GM12878 (cell line): ENCODE results near the gene TRIP4.

Experiments
- BCL3 ChIP-seq: IDR thresholded peaks from 2 replicates; pipeline ENCODE4 v1.6.1; 2011; ENCODE audit warnings: borderline replicate concordance, low read depth, mild to moderate bottlenecking, moderate library complexity, low read length; ENCODE audit not compliant: insufficient read depth, poor library complexity, severe bottlenecking
- CREB1 ChIP-seq: IDR thresholded peaks from 2 replicates; pipeline ENCODE4 v1.6.1; 2012; ENCODE audit warnings: low read depth, mild to moderate bottlenecking, inconsistent platforms
- CTCF ChIP-seq, 3 experiments: IDR thresholded peaks in 2 of 3; conservative IDR thresholded peaks in 1 of 3; 2 replicates each; pipeline ENCODE4 v1.5.1; 2011; ENCODE audit warnings: low read depth in 3 of 3, low read length in 3 of 3, mild to moderate bottlenecking in 3 of 3, control low read depth in 2 of 3, moderate library complexity in 2 of 3, inconsistent platforms in 1 of 3, mixed read lengths in 1 of 3; ENCODE audit not compliant: control insufficient read depth in 2 of 3, insufficient read depth in 1 of 3; ENCODE audit errors: extremely low read depth in 1 of 3
- HSF1 ChIP-seq: fragments of 150-350 bp; IDR thresholded peaks from 2 replicates; pipeline ENCODE4 v1.6.1; 2014; ENCODE audit warnings: mild to moderate bottlenecking, low read depth, low read length
- JUND ChIP-seq: IDR thresholded peaks from 2 replicates; pipeline ENCODE4 v1.6.1; 2012; ENCODE audit warnings: low read depth, mild to moderate bottlenecking, low read length, improper control_type of control experiment, moderate library complexity
- POLR2A ChIP-seq: IDR thresholded peaks from 2 replicates; pipeline ENCODE4 v1.6.1; 2011; ENCODE audit warnings: low read depth, mild to moderate bottlenecking, low read length
- RAD21 ChIP-seq: IDR thresholded peaks from 2 replicates; pipeline ENCODE4 v1.6.1; 2011; ENCODE audit warnings: mild to moderate bottlenecking, low read depth, low read length, moderate library complexity; ENCODE audit not compliant: insufficient read depth
- SIN3A ChIP-seq: IDR thresholded peaks from 2 replicates; pipeline ENCODE4 v1.6.1; 2012; ENCODE audit warnings: low read depth, low read length, improper control_type of control experiment
- SIX5 ChIP-seq: IDR thresholded peaks from 2 replicates; pipeline ENCODE4 v1.6.1; 2011; ENCODE audit warnings: mild to moderate bottlenecking, low read depth, low read length, moderate library complexity; ENCODE audit not compliant: severe bottlenecking
- TCF3 ChIP-seq: IDR thresholded peaks from 2 replicates; pipeline ENCODE4 v1.6.1; 2012; ENCODE audit warnings: low read depth, mild to moderate bottlenecking, low read length, borderline replicate concordance; ENCODE audit not compliant: insufficient read depth
- USF2 ChIP-seq: IDR thresholded peaks from 2 replicates; pipeline ENCODE4 v1.6.1; 2011; ENCODE audit warnings: low read depth, low read length, improper control_type of control experiment, borderline replicate concordance
- TF ChIP-seq, protein P1 (sequence below): IDR thresholded peaks from 2 replicates; pipeline ENCODE4 v1.6.1; 2011; ENCODE audit warnings: mild to moderate bottlenecking, low read depth, low read length, moderate library complexity; ENCODE audit not compliant: insufficient replicate concordance
- TF ChIP-seq, protein P2 (sequence below): IDR thresholded peaks from 2 replicates; pipeline ENCODE4 v1.6.1; 2012; ENCODE audit warnings: mild to moderate bottlenecking, low read depth, low read length

DNA sequence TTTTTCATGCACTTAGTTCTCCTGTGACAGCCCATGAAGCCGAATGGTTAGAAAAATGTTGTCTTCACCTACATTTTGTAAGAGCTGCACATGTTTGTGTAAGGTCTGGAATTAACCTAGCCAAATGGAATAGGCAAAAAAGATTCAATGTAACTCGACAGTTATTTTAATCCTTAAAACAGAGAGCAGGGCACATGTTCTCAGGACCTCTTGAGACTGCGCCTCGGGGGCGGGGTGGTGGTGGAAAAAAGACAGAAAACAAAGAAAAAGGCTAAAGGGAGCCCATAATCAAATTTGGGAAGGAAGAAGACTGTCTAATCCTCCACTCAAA lies 31.0 kb upstream of the TRIP4 start:
- TF ChIP-seq BCL3 (no peak), HSF1 (no peak), JUND (no peak), RAD21 (no peak), CREB1 (no peak), CTCF (IDR thresholded peaks at IDR 0.05 in 2 of 3, conservative IDR thresholded peaks at IDR 0.05 in 1 of 3; ENCODE audit: control insufficient read depth in 2 of 3, extremely low read depth in 1 of 3, insufficient read depth in 1 of 3, low read depth in 3 of 3, low read length in 3 of 3) (no peak), TCF3 (no peak), POLR2A (no peak), USF2 (no peak), SIX5 (no peak), SIN3A (no peak)
- TF ChIP-seq, protein P1, sequence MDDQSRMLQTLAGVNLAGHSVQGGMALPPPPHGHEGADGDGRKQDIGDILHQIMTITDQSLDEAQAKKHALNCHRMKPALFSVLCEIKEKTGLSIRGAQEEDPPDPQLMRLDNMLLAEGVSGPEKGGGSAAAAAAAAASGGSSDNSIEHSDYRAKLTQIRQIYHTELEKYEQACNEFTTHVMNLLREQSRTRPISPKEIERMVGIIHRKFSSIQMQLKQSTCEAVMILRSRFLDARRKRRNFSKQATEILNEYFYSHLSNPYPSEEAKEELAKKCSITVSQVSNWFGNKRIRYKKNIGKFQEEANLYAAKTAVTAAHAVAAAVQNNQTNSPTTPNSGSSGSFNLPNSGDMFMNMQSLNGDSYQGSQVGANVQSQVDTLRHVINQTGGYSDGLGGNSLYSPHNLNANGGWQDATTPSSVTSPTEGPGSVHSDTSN: no peak
- TF ChIP-seq, protein P2, sequence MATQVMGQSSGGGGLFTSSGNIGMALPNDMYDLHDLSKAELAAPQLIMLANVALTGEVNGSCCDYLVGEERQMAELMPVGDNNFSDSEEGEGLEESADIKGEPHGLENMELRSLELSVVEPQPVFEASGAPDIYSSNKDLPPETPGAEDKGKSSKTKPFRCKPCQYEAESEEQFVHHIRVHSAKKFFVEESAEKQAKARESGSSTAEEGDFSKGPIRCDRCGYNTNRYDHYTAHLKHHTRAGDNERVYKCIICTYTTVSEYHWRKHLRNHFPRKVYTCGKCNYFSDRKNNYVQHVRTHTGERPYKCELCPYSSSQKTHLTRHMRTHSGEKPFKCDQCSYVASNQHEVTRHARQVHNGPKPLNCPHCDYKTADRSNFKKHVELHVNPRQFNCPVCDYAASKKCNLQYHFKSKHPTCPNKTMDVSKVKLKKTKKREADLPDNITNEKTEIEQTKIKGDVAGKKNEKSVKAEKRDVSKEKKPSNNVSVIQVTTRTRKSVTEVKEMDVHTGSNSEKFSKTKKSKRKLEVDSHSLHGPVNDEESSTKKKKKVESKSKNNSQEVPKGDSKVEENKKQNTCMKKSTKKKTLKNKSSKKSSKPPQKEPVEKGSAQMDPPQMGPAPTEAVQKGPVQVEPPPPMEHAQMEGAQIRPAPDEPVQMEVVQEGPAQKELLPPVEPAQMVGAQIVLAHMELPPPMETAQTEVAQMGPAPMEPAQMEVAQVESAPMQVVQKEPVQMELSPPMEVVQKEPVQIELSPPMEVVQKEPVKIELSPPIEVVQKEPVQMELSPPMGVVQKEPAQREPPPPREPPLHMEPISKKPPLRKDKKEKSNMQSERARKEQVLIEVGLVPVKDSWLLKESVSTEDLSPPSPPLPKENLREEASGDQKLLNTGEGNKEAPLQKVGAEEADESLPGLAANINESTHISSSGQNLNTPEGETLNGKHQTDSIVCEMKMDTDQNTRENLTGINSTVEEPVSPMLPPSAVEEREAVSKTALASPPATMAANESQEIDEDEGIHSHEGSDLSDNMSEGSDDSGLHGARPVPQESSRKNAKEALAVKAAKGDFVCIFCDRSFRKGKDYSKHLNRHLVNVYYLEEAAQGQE: no peak
